KMS-11 (cell line): ENCODE results near the gene TIGD3.

Source experiments
- H2AFZ ChIP-seq: fragments of 200-600 bp; sonication (generic); 2 replicates; pipeline ENCODE4 v1.6.1; 2016; ENCODE audit warnings: antibody characterized with exemption, mixed run types, low read depth
- H3K27ac ChIP-seq: fragments of 200-600 bp; sonication (generic); 2 replicates; pipeline ENCODE4 v1.6.1; 2016; ENCODE audit warnings: mild to moderate bottlenecking, mixed run types
- H3K27me3 ChIP-seq: fragments of 200-600 bp; sonication (generic); 2 replicates; pipeline ENCODE4 v1.6.1; 2017; ENCODE audit warnings: mild to moderate bottlenecking, low read depth, mixed run types, moderate library complexity; ENCODE audit not compliant: insufficient read depth
- H3K36me3 ChIP-seq: fragments of 200-600 bp; sonication (generic); 2 replicates; pipeline ENCODE4 v1.6.1; 2017; ENCODE audit warnings: mild to moderate bottlenecking, mixed run types; ENCODE audit not compliant: insufficient read depth
- H3K4me1 ChIP-seq: fragments of 200-600 bp; sonication (generic); 2 replicates; pipeline ENCODE4 v1.6.1; 2016; ENCODE audit warnings: mild to moderate bottlenecking, low read depth, mixed run types; ENCODE audit not compliant: poor library complexity, severe bottlenecking
- H3K4me2 ChIP-seq: fragments of 200-600 bp; sonication (generic); 2 replicates; pipeline ENCODE4 v1.7.0; 2016; ENCODE audit warnings: mild to moderate bottlenecking, mixed run types
- H3K4me3 ChIP-seq: fragments of 200-600 bp; sonication (generic); IDR thresholded peaks from 2 replicates; pipeline ENCODE4 v1.6.1; 2017; ENCODE audit warnings: low read depth, low read length, mixed read lengths; ENCODE audit not compliant: insufficient read depth
- H3K79me2 ChIP-seq: fragments of 200-600 bp; sonication (generic); 2 replicates; pipeline ENCODE4 v1.6.1; 2016; ENCODE audit warnings: low read depth, mixed run types; ENCODE audit not compliant: insufficient read depth
- H3K9ac ChIP-seq: fragments of 200-600 bp; sonication (generic); 2 replicates; pipeline ENCODE4 v1.6.1; 2016; ENCODE audit warnings: mild to moderate bottlenecking, mixed run types
- H4K20me1 ChIP-seq: fragments of 200-600 bp; sonication (generic); 2 replicates; pipeline ENCODE4 v1.6.1; 2016; ENCODE audit warnings: mild to moderate bottlenecking, mixed run types; ENCODE audit not compliant: insufficient read depth
- TF ChIP-seq, protein P1 (sequence below): fragments of 200-600 bp; sonication (generic); conservative IDR thresholded peaks from 2 replicates; pipeline ENCODE4 v1.6.1; 2017; ENCODE audit warnings: low read depth, mild to moderate bottlenecking, antibody characterized with exemption, low read length, moderate library complexity, mixed read lengths

The TIGD3 gene

DNA sequence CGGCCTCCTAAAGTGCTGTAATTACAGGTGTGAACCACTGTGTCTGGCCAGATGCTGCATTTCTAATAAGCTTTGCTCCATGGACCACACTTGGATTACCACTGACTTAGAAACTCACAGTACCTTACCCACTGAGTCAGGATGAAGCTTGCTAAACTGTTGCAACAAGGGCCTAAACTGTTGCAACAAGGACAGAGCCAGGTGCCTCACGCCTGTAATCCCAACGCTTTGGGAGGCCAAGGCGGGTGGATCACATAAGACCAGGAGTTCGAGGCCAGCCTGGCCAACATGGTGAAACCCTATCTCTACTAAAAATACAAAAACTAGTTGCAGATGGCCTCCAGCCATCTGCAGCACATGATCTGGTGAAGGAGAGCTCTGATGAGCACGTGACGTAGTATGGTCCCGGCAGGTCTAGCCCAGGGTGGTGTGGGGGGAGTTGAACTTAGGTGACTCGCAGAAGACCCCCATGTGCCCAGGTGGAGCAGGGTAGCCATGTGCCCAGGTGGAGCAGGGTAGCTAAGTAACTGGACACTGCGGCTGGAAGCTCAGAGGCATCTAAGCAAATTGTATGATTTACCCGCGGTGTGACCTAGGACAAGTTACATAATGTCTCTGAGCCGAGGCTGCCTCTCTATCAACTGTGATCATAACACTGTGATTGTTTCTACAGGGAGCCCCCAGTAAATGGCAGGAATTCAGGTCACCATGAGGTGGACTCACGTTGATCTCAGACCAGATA lies 19.5 kb downstream of the TIGD3 start:
- H3K36me3 ChIP-seq, result no peaks in the 10 kb centered on the region
- H3K4me1 ChIP-seq, result no peaks in the 10 kb centered on the region
- no peak overlapping the region for H2AFZ ChIP-seq

DNA sequence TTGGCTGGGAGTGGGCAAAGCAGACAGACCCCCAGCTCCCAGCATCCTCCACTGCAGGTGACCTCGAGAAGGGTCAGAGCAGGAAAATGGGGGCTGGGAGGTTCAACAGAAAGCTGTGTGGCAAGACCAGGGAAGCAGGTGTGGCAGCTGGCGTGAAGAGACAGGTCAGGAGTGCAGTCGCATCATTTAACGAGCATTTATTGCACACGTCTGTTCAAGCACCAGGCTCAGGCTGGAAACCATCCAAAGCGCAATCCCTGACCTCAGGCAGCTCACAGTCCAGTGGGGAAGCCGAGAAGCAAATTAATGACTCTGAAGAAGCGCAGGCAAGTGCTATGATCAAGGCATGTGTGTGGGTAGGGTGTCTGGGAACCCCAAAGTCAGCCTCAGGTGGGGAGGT lies 20.5 kb downstream of the TIGD3 start:
- no peak overlapping the region for H3K9ac ChIP-seq
- TF ChIP-seq, protein P1, sequence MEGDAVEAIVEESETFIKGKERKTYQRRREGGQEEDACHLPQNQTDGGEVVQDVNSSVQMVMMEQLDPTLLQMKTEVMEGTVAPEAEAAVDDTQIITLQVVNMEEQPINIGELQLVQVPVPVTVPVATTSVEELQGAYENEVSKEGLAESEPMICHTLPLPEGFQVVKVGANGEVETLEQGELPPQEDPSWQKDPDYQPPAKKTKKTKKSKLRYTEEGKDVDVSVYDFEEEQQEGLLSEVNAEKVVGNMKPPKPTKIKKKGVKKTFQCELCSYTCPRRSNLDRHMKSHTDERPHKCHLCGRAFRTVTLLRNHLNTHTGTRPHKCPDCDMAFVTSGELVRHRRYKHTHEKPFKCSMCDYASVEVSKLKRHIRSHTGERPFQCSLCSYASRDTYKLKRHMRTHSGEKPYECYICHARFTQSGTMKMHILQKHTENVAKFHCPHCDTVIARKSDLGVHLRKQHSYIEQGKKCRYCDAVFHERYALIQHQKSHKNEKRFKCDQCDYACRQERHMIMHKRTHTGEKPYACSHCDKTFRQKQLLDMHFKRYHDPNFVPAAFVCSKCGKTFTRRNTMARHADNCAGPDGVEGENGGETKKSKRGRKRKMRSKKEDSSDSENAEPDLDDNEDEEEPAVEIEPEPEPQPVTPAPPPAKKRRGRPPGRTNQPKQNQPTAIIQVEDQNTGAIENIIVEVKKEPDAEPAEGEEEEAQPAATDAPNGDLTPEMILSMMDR, result no peak
- no peak overlapping the region for H2AFZ ChIP-seq
- H3K4me2 ChIP-seq, result no peak overlapping the region
- no peaks in the 10 kb centered on the region for H3K36me3 ChIP-seq
- no peaks in the 10 kb centered on the region for H4K20me1 ChIP-seq
- no peaks in the 10 kb centered on the region for H3K27me3 ChIP-seq
- H3K4me3 ChIP-seq, result no peak overlapping the region
- H3K79me2 ChIP-seq, result peaks cover under 1% of the 10 kb centered on the region; the same call in 1 of the 2 replicates
- H3K27ac ChIP-seq, result no peak overlapping the region
- no peaks in the 10 kb centered on the region for H3K4me1 ChIP-seq

More for the DNA sequence above, 19.5 kb downstream of the TIGD3 start:
- H3K79me2 ChIP-seq, result no peaks in the 10 kb centered on the region
- TF ChIP-seq, protein P1, result no peak
- no peak overlapping the region for H3K9ac ChIP-seq
- no peaks in the 10 kb centered on the region for H4K20me1 ChIP-seq
- H3K4me3 ChIP-seq, result no peak overlapping the region
- H3K4me2 ChIP-seq, result no peak overlapping the region
- H3K27ac ChIP-seq, result no peak overlapping the region
- H3K27me3 ChIP-seq, result no peaks in the 10 kb centered on the region

DNA sequence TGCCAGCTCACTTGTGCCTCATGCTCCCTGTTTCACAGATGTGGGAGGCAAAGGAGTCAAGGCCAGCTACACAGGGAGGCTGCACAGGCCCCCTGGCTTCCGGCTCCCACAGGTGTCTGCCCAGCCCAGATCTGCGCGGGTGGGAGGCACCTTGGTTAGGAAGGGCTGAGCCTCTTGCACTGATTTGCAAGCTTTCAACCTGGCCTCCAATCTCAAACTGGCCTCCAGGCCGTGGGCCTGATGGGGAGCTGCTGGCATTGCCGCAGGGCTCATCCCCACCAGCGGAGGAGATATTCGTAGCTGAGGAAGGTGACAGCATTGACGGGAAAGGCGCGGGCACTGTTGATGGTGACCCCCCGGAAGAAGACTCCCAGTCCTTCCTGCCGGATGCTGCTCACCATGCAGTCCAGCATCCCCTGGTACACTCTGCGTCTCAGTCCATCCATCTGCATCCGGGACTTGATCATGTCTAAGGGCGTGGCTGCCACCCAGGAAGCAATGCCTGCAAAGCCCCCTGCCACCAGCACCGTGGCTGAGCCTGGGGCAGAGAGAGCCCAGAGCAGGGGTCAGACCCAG lies 21.7 kb downstream of the TIGD3 start:
- H3K36me3 ChIP-seq, result no peaks in the 10 kb centered on the region
- no peak overlapping the region for H3K9ac ChIP-seq
- H3K4me1 ChIP-seq, result peaks cover 10% of the 10 kb centered on the region
- H2AFZ ChIP-seq, result no peak overlapping the region
- TF ChIP-seq, protein P1, result no peak
- no peaks in the 10 kb centered on the region for H4K20me1 ChIP-seq
- H3K27me3 ChIP-seq, result no peaks in the 10 kb centered on the region
- no peak overlapping the region for H3K4me2 ChIP-seq
- H3K27ac ChIP-seq, result no peak overlapping the region
- peaks cover 11% of the 10 kb centered on the region; the same call in 1 of the 2 replicates for H3K79me2 ChIP-seq
- no peak overlapping the region for H3K4me3 ChIP-seq

DNA sequence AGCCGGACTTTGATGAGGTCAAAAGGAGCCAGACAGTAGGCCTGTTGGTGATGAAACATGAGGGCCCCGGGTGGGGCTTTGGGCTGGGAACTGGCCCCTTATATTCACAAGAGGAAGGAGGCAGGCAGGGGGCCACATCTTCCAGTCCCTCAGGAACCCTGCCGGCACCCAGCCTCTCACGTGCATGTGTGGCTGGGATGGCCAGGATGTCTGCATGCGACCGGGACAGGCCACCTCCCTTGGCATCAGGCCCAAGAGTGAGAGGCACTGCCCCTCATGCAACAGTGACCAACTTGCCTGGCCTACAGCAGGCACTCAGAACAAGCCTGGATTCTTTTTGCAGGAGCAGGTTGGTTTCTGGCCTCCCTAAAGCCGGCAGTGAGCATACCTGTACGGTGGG lies 22.5 kb downstream of the TIGD3 start:
- peaks cover 16% of the 10 kb centered on the region; the same call in 1 of the 2 replicates for H3K79me2 ChIP-seq
- H4K20me1 ChIP-seq, result no peaks in the 10 kb centered on the region
- H3K4me3 ChIP-seq, result no peak overlapping the region
- no peak overlapping the region for H3K27ac ChIP-seq
- H3K27me3 ChIP-seq, result no peaks in the 10 kb centered on the region
- no peaks in the 10 kb centered on the region for H3K36me3 ChIP-seq
- H3K9ac ChIP-seq, result no peak overlapping the region
- no peak overlapping the region for H3K4me2 ChIP-seq
- peaks cover 13% of the 10 kb centered on the region for H3K4me1 ChIP-seq
- TF ChIP-seq, protein P1, result no peak
- H2AFZ ChIP-seq, result no peak overlapping the region
